ENCODE results near the gene TM4SF4.

The TM4SF4 gene

DNA sequence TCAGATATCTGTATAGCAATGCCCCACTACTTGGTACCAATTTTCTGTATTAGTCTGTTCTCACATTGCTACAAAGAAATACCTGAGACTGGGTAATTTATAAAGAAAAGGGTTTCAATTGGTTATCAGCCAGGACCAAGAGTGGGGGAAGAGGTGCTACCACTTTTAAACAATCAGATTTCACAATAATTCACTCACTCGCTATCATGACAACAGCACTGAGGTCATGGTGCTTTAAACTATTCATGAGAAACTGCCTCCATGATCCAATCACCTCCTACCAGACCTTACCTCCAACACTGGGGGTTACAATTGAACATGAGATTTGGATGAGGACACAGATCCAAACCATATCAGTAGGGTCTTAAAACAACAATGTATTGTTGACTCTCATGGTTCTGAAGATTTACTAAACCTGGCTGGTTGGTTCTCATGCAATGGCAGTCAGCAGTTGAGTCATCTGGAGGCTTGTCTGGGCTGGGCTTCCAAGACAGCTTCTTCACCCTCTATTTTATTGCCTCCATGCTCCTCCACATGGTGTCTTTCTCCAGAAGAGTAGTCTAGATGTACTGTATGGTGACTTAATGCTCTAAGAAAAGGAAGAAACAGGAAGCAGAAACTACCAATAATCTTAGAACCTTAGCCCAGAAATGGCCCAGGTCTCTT lies 21.2 kb upstream of the TM4SF4 start:
- no peak overlapping the region for H3K4me3 ChIP-seq (ENCODE audit: low read length)
- no peak for DNase-seq (ENCODE audit: low read depth, low spot score)

- DNase-seq (ENCODE audit: low read depth, low spot score) = no peak
- H3K4me3 ChIP-seq (ENCODE audit: low read length) = no peak overlapping the region
Observed at GRCh38 chr3:149454746-149455145, 19.8 kb upstream of the TM4SF4 start.

DNA sequence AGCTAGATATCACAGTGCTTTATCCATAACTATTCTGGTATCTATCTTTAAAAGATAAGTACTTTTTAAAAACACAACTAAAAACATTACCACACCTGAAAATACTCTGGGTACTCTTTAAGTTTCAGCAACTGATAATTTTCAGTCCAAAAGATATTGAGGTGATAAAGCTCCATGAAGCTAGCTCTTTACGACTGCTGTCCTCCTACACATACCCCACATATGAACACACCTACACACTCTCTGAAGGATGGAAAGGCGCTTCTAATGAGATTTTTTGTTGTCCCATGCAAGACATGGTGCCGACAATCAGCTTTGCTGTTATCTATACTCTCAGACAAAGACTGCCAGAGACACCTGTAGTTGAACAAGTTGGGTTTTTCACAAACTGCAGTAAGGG lies 19.1 kb upstream of the TM4SF4 start:
- no peak for DNase-seq (ENCODE audit: low read depth, low spot score)
- H3K4me3 ChIP-seq (ENCODE audit: low read length) = no peak overlapping the region

DNA sequence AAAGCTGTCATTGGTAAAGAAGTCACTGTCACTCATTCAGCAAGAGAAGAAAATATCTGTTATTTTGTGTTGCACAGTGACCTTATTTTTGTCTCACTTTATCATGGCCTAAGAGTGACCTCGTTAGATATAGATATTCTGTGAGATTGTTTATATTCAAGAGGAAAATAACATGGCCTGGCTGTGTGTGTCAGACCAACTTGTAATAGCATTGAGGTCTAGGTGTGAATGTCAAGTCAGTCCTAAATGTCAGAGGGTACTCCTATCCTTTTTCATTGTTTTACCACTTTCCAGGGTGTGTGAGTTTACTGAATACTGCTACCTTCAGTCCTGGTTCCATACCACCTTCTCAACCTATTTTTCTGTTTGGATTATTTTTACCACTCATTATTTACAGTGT lies 18.5 kb upstream of the TM4SF4 start:
- no peak overlapping the region for H3K4me3 ChIP-seq (ENCODE audit: low read length)
- no peak for DNase-seq (ENCODE audit: low read depth, low spot score)

DNA sequence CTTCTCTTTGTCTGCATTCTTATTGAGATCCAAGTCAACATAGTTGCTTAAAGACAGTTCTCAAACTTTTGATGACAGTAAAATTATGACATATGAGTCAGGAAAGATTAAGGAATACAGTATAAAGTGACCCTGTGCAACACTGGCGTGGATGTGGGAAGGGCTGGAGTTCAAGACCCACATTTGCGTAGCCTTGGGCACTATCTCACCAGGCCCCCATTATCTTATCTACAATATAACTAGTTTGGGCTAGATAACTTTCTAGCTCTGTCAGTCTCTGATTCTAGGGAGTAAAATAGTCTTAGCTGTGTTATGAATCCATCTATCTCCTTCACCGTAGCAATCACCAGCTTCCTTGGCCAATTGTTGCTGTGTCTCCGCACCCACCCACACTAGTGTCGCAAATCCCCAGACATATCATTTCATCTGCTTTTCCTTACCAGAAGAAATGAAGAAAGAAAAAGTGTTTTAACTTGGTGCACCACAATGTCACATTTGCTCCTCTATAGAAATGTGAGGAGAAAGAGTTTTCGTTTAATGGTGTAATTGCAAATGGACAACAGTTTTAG lies 14.9 kb upstream of the TM4SF4 start:
- no peak for DNase-seq (ENCODE audit: low read depth, low spot score)
- no peak overlapping the region for H3K4me3 ChIP-seq (ENCODE audit: low read length)

GRCh38 chr3:149460117-149460516 lies 14.4 kb upstream of the TM4SF4 start:
- no peak for DNase-seq (ENCODE audit: low read depth, low spot score)
- no peak overlapping the region for H3K4me3 ChIP-seq (ENCODE audit: low read length)

DNA sequence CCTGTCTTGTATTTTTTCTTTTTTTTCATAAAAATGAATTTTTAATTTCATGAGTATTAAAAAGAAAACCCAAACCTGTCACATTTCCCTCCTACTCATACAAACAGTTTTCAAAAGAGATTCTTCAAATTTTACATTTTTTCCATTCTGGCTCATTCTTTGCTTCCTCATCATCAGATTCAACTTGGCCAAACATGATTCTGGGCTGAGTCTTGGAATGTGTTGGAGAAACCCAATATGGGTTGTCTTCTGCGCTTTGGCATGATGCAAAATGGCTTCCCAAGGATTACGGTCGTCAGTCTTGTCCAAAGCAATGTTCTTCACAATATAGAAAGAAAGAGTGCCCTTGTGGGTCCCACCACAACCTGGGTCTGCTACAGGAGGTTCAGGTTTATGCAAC lies 12.4 kb upstream of the TM4SF4 start:
- no peak for DNase-seq (ENCODE audit: low read depth, low spot score)
- H3K4me3 ChIP-seq (ENCODE audit: low read length) = no peak overlapping the region

GRCh38 chr3:149462581-149463011 lies 11.9 kb upstream of the TM4SF4 start:
- DNase-seq (ENCODE audit: low read depth, low spot score) = no peak
- no peak overlapping the region for H3K4me3 ChIP-seq (ENCODE audit: low read length)

DNA sequence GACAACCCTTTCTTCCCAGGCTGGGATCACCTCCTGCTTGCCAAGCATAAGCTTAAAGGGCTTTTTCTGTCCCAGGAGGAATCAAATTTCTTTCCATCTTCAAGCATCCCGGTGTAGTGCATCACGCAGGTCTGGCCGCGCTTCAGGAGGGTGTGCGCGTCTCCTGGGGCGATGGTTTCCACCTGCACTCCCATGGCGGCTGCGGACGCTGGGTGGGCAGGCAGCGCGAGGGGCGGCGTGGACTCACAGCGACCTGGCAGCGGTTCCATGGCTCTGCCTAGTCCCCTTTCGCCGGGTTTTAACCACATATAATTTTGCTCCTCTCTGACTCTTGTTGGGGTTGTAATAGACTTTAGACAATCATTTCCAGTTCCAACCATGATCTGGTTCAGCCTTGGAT lies 10.6 kb upstream of the TM4SF4 start:
- no peak overlapping the region for H3K4me3 ChIP-seq (ENCODE audit: low read length)
- DNase-seq (ENCODE audit: low read depth, low spot score) = no peak

DNA sequence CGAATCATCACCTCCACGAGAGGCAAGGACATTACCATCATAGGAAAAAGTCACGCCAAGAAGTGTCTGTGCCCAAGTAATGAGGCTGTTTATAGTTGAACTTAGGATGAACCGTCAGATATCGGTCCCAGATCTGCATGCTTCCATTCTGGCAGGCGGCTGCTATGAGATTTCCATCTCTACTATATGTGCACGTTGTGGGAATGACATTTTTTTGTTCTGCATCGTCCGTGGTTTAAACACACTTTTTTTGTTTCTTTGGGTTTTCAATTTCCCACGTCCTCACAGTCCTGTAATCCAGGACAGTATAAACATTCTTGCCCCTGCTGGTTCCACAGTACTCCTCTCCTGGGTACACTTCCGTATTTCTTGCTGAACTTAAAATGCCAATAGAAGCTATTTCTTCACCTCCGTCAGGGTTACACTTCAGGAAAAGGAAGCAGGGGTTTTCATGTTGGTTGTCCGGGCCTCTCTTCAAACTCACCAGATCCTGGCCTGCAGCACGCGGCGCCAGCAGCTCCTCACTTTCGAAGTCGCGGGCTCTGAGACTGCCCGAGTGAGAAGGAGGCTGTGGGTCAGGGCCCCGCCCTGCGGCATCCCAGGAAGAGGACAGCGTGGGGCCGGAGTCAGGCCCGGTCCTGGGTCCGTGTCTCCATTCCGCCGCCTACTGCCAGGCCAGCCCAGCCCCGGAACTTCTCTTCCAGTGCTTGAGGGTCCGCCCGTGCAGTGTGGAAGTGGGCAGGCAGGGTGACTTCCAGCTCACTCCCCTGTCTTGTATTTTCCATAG lies 9.8 kb upstream of the TM4SF4 start:
- H3K4me3 ChIP-seq (ENCODE audit: low read length) = no peak overlapping the region
- no peak for DNase-seq (ENCODE audit: low read depth, low spot score)

DNA sequence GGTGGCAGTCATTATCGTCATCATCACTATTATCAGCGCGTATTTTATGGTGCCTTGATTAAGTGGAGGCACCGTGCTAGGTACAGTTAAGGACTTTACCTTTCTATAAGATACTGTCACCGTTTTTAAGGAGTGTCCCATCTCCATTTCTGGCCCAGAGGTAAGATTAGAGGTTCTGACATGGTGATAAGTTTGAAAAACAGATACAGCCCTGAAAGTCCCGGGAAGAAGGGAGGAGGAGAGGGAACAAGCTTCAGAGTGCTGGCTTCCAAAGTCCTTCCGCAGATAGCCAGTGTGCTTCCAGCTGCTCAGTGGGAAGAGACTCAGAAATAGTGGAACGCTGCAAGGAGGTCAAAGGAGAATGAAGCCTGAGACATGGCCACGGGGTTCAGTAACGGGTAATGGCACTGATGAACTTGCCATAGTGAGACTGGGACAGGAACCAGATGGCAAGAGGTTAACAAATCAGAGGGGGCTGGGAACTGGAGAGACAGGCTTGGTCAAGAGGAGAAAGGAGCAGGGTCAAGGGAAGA lies 9.1 kb upstream of the TM4SF4 start:
- no peak for DNase-seq (ENCODE audit: low read depth, low spot score)
- H3K4me3 ChIP-seq (ENCODE audit: low read length) = no peak overlapping the region

DNA sequence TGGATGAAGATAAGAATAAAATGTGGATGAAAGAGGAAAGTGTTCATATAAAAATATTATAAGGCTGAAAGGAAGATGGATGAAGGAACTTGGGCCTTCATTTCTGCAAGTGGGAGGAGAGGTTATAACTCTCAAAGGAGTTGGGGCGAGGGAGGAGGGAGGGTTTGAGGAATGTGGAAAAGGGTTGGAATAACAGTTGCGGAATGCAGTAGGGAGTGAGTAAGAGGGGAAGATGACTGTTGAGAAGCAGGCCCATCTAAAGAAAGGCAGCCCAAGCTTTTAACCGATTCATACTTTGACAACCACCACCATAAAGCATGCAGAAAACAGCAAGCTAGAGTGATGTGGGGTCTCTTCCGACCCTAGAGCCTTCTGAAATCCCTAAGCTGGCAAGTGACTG lies 8.3 kb upstream of the TM4SF4 start:
- H3K4me3 ChIP-seq (ENCODE audit: low read length) = no peak overlapping the region
- DNase-seq (ENCODE audit: low read depth, low spot score) = no peak

DNA sequence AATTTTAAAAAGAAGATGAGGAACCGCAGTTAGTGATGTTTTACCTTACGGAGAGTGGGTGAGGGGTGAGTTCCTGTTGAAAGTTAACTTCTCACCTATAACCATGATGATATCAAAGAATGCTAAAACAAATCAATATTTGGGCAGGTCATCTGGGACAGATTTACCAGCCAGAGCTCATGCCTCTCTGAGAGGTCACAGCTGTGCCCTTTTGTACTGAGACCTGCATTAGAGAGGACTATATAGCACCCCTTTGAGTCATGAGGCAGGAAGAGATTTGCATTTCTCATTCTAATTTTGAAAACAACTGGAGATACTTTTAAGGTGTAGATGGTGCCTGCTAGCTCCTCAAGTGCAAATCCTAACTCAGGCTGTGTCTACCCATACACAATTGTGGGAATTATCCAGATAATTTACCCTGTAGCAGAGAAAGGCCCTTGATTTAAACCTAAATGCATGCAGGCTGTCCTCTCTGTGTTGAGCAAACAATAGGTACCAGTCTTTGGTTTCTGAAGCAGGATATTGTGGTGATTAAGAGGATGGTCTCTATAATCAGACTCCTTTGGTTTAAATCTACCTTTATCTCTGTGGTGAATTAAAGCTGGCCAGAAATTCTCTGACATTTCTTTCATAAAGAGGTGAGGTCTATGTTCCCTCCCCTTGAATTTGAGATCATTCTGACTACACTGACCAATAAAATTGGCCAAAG lies 5.8 kb upstream of the TM4SF4 start:
- no peak overlapping the region for H3K4me3 ChIP-seq (ENCODE audit: low read length)
- DNase-seq (ENCODE audit: low read depth, low spot score) = no peak

DNA sequence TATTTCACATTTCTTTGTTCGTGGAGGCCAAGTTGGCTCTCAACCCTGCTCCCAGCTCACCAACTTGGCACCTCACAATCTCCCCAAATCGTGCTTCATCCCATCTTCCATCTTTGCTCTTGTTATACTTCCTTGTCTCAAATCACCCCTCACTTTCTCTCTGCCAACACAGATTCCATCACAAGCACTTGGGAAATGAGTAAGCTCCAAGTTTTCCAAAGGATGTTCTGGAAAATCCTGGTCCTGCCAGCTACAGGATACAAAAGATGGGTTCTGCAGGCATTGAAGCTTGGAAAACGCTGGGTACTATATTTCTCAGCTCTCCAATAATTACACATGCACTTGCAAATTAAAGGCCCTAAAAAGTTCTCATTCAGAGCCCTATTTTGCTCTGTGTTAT lies 4.1 kb upstream of the TM4SF4 start:
- no peak for DNase-seq (ENCODE audit: low read depth, low spot score)
- H3K4me3 ChIP-seq (ENCODE audit: low read length) = no peak overlapping the region

- no peak overlapping the region for H3K4me3 ChIP-seq (ENCODE audit: low read length)
- DNase-seq (ENCODE audit: low read depth, low spot score) = no peak
Observed at GRCh38 chr3:149472030-149472797, 2.3 kb upstream of the TM4SF4 start.

GRCh38 chr3:149473357-149474249 lies 894 bp upstream of the TM4SF4 start:
- DNase-seq (ENCODE audit: low read depth, low spot score) = no peak
- no peak overlapping the region for H3K4me3 ChIP-seq (ENCODE audit: low read length)

GRCh38 chr3:149475451-149476060 lies 1.1 kb downstream of the TM4SF4 start:
- H3K4me3 ChIP-seq (ENCODE audit: low read length) = no peak overlapping the region

GRCh38 chr3:149476225-149476624 lies 1.7 kb downstream of the TM4SF4 start:
- DNase-seq (ENCODE audit: low read depth, low spot score) = no peak
- H3K4me3 ChIP-seq (ENCODE audit: low read length) = no peak overlapping the region

More at GRCh38 chr3:149475451-149476060, 1.1 kb downstream of the TM4SF4 start:
- no peak for DNase-seq (ENCODE audit: low read depth, low spot score)

Measured in Jurkat, Clone E6-1 (cell line).